ENCODE measurements around the gene PFN3. TPM values are rescaled to one million over a fixed set of nuclear protein-coding genes. Genes with fewer than 3 reads are reported as not detected.
"Not testable (repeated sequence)": the region's sequence is repeated elsewhere in the genome, so short reads cannot be mapped to it uniquely, and the experiment has no call there.

The PFN3 gene
- total and polyA plus RNA-seq, 2 donors: not detected

DNA sequence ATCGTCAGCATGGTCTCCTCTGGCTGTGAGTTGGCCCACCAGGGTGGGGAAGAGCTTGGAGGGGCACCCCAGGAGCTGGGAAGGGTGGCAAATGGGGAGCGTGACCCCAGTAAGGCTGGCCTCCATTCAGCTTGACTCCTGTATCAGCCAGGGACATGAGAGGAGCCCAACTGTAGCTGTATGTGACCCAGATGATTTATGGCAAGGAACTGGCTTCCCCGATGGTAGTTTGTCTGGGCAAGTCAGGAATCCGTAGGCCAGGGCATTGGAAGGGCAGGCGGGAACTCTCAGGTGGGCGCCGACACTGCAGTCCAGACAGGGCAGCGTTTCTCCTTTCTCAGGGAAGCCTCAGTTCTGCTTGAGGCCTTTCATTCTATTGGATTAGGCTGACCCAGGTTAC, 13.9 kb downstream of the PFN3 start:
- H3K36me3 ChIP-seq (ENCODE audit: insufficient read depth): no peaks in the 10 kb centered on the region
- no peaks in the 10 kb centered on the region for H3K4me1 ChIP-seq (ENCODE audit: insufficient read depth)
- WGBS: 80% methylated on average over 8 of the region's 8 CpGs
- DNase-seq (ENCODE audit: extremely low spot score): no peak
- no peak overlapping the region for H3K27ac ChIP-seq (ENCODE audit: low read depth)
- H3K4me3 ChIP-seq (ENCODE audit: low read depth, low read length): no peak overlapping the region

DNA sequence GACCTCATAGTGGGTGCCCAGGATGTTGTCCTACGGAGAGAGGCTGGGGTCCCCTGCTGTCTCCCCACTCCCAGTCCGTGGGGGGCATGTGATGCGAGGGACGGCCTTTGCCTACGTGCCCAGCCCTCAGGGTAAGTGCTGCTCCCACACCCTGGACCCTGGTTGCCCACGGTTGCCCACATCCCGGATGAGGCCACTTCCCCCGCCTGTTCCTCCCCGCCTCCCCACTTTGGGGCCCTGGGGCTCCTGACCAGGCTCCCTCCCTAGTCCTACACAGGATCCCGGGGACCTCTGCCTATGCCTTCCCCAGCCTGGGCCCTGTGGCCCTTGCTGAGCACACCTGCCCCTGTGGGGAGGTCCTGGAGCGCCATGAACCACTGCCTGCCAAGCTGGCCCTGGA, 14.7 kb downstream of the PFN3 start:
- no peaks in the 10 kb centered on the region for H3K4me1 ChIP-seq (ENCODE audit: insufficient read depth)
- H3K27ac ChIP-seq (ENCODE audit: low read depth): no peak overlapping the region
- no peaks in the 10 kb centered on the region for H3K36me3 ChIP-seq (ENCODE audit: insufficient read depth)
- 69% methylated on average over 11 of the region's 11 CpGs for WGBS
- no peak overlapping the region for H3K4me3 ChIP-seq (ENCODE audit: low read depth, low read length)
- no peak for DNase-seq (ENCODE audit: extremely low spot score)

GRCh38 chr5:177384134-177384533, 16.3 kb downstream of the PFN3 start, which contains the start of gene SLC34A1:
SLC34A1 (plus strand) TSS chr5:177384434; CDS start chr5:177385742, 1,308 bp downstream.
- WGBS: 68% methylated on average over 4 of the region's 4 CpGs
- H3K4me1 ChIP-seq (ENCODE audit: insufficient read depth): no peaks in the 10 kb centered on the region

GRCh38 chr5:177383181-177383580, 17.3 kb downstream of the PFN3 start:
- Histone ChIP-seq H3K36me3 (ENCODE audit: insufficient read depth) (no peaks in the 10 kb centered on the region), H3K4me1 (ENCODE audit: insufficient read depth) (no peaks in the 10 kb centered on the region), H3K4me3 (ENCODE audit: low read depth, low read length) (no peak overlapping the region), H3K27ac (ENCODE audit: low read depth) (no peak overlapping the region)
- 84% methylated on average over 9 of the region's 9 CpGs for WGBS
- DNase-seq (ENCODE audit: extremely low spot score): no peak

More at GRCh38 chr5:177384134-177384533, 16.3 kb downstream of the PFN3 start, which contains the start of gene SLC34A1:
- Histone ChIP-seq H3K27ac (ENCODE audit: low read depth) (no peak within 1 kb of the TSS), H3K36me3 (ENCODE audit: insufficient read depth) (no peaks in the 10 kb centered on the region), H3K4me3 (ENCODE audit: low read depth, low read length) (no peak within 1 kb of the TSS)
- DNase-seq (ENCODE audit: extremely low spot score): no peak

DNA sequence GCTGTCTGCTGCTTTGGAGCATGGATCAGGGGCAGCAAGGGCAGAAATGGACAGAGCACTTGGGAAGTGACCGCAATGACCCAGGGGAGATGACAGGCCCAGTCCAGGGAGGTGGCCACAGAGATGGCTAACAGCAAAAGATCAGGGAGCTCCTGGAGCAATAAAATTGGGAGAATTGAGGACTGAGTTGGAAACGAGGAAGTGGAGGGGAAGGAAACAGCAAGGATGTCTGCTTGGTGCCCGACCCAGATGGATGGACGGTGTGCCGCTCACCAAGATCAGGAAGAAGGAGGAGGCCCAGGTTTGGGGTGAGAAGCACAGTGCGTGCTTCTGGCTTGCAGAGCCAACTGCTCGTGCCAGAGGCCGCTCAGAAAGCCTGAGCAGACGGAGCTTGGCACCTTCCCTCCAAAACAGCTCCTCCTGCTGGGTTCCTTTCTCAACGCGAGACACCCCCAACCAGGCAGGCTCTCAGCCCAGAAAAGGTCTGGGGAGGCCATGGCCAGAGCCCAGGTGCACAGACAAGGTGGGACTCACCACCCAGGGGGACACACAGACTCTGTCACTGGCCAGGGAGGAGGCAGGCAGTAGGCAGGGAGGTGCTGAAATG, 17.9 kb downstream of the PFN3 start:
- Histone ChIP-seq H3K4me1 (ENCODE audit: insufficient read depth) (no peaks in the 10 kb centered on the region), H3K36me3 (ENCODE audit: insufficient read depth) (no peaks in the 10 kb centered on the region), H3K27ac (ENCODE audit: low read depth) (no peak overlapping the region), H3K4me3 (ENCODE audit: low read depth, low read length) (no peak overlapping the region)
- WGBS: 30% methylated on average over 11 of the region's 11 CpGs
- no peak for DNase-seq (ENCODE audit: extremely low spot score)

- WGBS: 88% methylated on average over 6 of the region's 6 CpGs
- no peaks in the 10 kb centered on the region for H3K36me3 ChIP-seq (ENCODE audit: insufficient read depth)
- H3K4me3 ChIP-seq (ENCODE audit: low read depth, low read length): no peak overlapping the region
- no peaks in the 10 kb centered on the region for H3K4me1 ChIP-seq (ENCODE audit: insufficient read depth)
- no peak overlapping the region for H3K27ac ChIP-seq (ENCODE audit: low read depth)
- no peak for DNase-seq (ENCODE audit: extremely low spot score)
These were observed 19.7 kb downstream of the PFN3 start for GRCh38 chr5:177380805-177381126.

GRCh38 chr5:177378884-177379883, 21.3 kb downstream of the PFN3 start:
- Histone ChIP-seq H3K4me1 (ENCODE audit: insufficient read depth) (no peaks in the 10 kb centered on the region), H3K36me3 (ENCODE audit: insufficient read depth) (no peaks in the 10 kb centered on the region), H3K27ac (ENCODE audit: low read depth) (no peak overlapping the region), H3K4me3 (ENCODE audit: low read depth, low read length) (no peak overlapping the region)
- no peak for DNase-seq (ENCODE audit: extremely low spot score)
- WGBS: 75% methylated on average over 15 of the region's 15 CpGs

GRCh38 chr5:177377851-177378776, 22.3 kb downstream of the PFN3 start:
- H3K4me1 ChIP-seq (ENCODE audit: insufficient read depth): no peaks in the 10 kb centered on the region
- H3K27ac ChIP-seq (ENCODE audit: low read depth): no peak overlapping the region
- 82% methylated on average over 8 of the region's 8 CpGs for WGBS
- no peaks in the 10 kb centered on the region for H3K36me3 ChIP-seq (ENCODE audit: insufficient read depth)
- no peak overlapping the region for H3K4me3 ChIP-seq (ENCODE audit: low read depth, low read length)
- no peak for DNase-seq (ENCODE audit: extremely low spot score)

DNA sequence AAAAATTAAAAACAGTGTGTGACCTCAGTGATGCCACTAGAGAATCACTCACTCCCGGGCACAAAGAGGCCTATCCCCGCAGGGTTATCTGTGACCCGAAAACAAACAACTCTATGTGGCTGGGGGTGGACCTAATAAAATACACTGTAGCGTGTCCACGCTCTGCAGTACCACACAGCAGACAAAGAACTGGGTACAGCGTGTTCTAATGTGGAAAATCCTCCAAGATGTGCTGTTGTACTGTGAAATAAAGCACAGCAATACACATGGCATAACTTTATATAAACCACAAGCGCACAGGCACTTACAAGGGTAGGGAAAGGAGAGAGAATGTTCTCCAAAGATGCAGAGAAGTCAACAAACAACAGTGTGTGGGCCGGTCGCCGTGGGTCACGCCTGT, 24.4 kb downstream of the PFN3 start:
- no peak overlapping the region for H3K4me3 ChIP-seq (ENCODE audit: low read depth, low read length)
- no peak overlapping the region for H3K27ac ChIP-seq (ENCODE audit: low read depth)
- DNase-seq (ENCODE audit: extremely low spot score): no peak
- WGBS: 82% methylated on average over 11 of the region's 11 CpGs
- no peaks in the 10 kb centered on the region for H3K36me3 ChIP-seq (ENCODE audit: insufficient read depth)
- no peaks in the 10 kb centered on the region for H3K4me1 ChIP-seq (ENCODE audit: insufficient read depth)

- H3K27ac ChIP-seq (ENCODE audit: low read depth); DNase-seq (ENCODE audit: extremely low spot score); H3K4me3 ChIP-seq (ENCODE audit: low read depth, low read length); H3K36me3 ChIP-seq (ENCODE audit: insufficient read depth); H3K4me1 ChIP-seq (ENCODE audit: insufficient read depth): not testable (repeated sequence)
- 82% methylated on average over 5 of the region's 5 CpGs for WGBS
These were observed 24.9 kb downstream of the PFN3 start for GRCh38 chr5:177375516-177375915.

DNA sequence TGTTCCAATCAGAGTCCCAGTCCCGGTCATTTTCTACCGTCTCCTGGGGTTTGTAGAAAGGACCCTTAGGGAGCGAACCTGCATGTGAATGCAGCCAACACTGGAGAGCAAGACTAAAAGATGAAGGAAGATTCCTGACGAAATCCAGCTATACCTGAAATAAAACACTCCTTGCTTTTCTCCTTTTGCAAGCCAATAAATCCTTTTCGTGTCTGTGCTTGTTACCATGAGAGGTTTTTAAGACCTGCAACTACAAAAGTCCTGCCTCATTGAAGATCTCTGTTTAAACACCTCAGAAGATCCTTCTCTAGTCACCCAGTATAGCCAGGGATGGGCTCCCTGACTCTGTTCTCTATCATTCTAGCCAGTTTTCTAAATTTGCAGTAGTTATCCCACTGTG, 26.2 kb downstream of the PFN3 start:
- H3K4me1 ChIP-seq (ENCODE audit: insufficient read depth): no peaks in the 10 kb centered on the region
- H3K27ac ChIP-seq (ENCODE audit: low read depth): no peak overlapping the region
- H3K36me3 ChIP-seq (ENCODE audit: insufficient read depth): no peaks in the 10 kb centered on the region
- H3K4me3 ChIP-seq (ENCODE audit: low read depth, low read length): no peak overlapping the region
- 56% methylated on average over 5 of the region's 5 CpGs for WGBS
- DNase-seq (ENCODE audit: extremely low spot score): no peak

DNA sequence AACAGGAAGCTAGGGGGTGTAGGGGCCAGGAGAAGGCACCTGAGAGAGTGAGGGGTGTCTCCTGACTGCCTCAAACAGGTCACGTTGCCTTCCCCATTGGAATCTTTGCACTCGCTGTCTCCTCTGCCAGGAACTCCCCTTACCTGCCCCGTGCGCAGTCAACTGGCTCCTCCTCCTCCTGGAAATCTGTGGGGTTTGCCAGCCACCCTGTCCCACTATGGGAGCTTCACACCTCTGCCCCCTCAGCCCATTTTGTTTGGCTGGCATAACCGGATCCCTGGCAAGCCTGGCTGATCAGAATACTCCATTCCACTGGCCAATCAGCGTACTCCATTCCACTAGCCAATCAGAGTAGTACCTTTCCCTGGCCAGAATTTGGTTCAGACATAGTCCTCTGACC, 26.7 kb downstream of the PFN3 start:
- no peak for DNase-seq (ENCODE audit: extremely low spot score)
- H3K4me3 ChIP-seq (ENCODE audit: low read depth, low read length): no peak overlapping the region
- H3K4me1 ChIP-seq (ENCODE audit: insufficient read depth): no peaks in the 10 kb centered on the region
- no peak overlapping the region for H3K27ac ChIP-seq (ENCODE audit: low read depth)
- no peaks in the 10 kb centered on the region for H3K36me3 ChIP-seq (ENCODE audit: insufficient read depth)
- WGBS: 40% methylated on average over 6 of the region's 6 CpGs

DNA sequence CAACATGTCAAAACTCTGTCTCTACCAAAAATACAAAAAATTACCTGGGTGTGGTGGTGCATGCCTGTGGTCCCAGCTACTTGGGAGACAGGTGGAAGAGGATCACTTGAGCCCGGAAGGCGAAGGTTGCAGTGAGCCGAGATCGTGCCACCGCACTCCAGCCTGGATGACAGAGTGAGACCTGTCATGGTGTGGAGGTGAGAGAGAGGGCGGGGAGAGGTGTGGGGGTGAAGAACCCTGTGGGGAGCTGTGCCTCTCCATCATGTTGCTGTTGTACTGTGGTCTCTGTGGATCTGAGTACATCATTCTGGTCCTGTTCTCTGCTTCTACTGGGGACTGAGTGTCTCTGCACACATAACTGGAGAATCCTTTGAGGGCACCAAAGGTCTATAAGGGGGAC, 27.6 kb downstream of the PFN3 start:
- no peaks in the 10 kb centered on the region for H3K36me3 ChIP-seq (ENCODE audit: insufficient read depth)
- no peak overlapping the region for H3K27ac ChIP-seq (ENCODE audit: low read depth)
- DNase-seq (ENCODE audit: extremely low spot score): no peak
- whole genome bisulfite sequencing: 95% methylated on average over 6 of the region's 6 CpGs
- no peak overlapping the region for H3K4me3 ChIP-seq (ENCODE audit: low read depth, low read length)
- no peaks in the 10 kb centered on the region for H3K4me1 ChIP-seq (ENCODE audit: insufficient read depth)

All from urinary bladder (tissue), 4 donors.